ENCODE results near the gene PPIG. TPM values are rescaled to one million over a fixed set of nuclear protein-coding genes. Genes with fewer than 3 reads are reported as not detected.

Gene PPIG
- total and polyA plus RNA-seq, 2 of the 4 experiments (the other 2 are of a cell fraction) = 10.4 to 16.7 TPM

DNA sequence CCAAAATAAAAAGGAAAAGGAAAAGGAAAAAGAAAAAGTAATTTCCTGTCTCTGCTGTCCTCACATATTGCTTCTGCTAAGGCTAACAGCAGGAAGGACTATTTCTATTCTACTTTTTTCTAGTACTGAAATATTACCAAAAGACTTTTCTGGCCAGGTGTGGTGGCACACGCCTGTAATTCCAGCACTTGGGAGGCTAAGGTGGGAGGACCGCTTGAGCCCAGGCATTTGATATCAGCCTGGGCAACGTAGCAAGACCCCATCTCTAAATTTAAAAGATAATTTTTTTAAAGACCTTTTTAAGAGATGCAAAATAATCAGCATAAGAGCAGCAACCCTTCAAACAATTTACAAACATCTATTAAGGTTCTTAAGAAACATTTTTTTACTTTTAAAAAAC, 41.7 kb upstream of the PPIG start:
- CTCF ChIA-PET = no interaction called here
- H3K4me1 ChIP-seq (ENCODE audit: control insufficient read depth, insufficient read depth, low read length) = no peaks in the 10 kb centered on the region
- no peak for DNase-seq
- H4K5ac ChIP-seq (ENCODE audit: low read depth, low read length) = no peak overlapping the region
- no peak overlapping the region for H2AFZ ChIP-seq (replicated peaks; ENCODE audit: low read length, poor library complexity)
- H2BK120ac ChIP-seq (ENCODE audit: low read depth, low read length) = no peak overlapping the region
- in situ Hi-C loops (cut with MboI; ENCODE audit: low sequenced_read_pairs) = no loop called here
- H3K4ac ChIP-seq (ENCODE audit: low read depth, low read length) = no peak overlapping the region
- H3K9ac ChIP-seq (ENCODE audit: low read depth, low read length) = no peak overlapping the region
- H3K9me1 ChIP-seq (ENCODE audit: insufficient read depth, low read length) = no peaks in the 10 kb centered on the region
- no peak for ATAC-seq (ENCODE audit: low read depth)
- H3K23ac ChIP-seq (ENCODE audit: low read depth, low read length) = no peak overlapping the region
- H2BK15ac ChIP-seq (ENCODE audit: low read depth, low read length) = no peak overlapping the region
- no peak overlapping the region for H3K4me3 ChIP-seq (ENCODE audit: insufficient read depth, low read depth, low read length)
- H3K14ac ChIP-seq (replicated peaks; ENCODE audit: low read depth, low read length) = no peak overlapping the region
- no TSS peak for BruUV-seq (replicated peaks)
- no peaks in the 10 kb centered on the region for H3K79me1 ChIP-seq (ENCODE audit: low read depth in 1 of 2, low read length in 2 of 2)
- no peaks in the 10 kb centered on the region for H3K27me3 ChIP-seq (ENCODE audit: control insufficient read depth, insufficient read depth, low read length)
- no peak overlapping the region for H4K91ac ChIP-seq (ENCODE audit: insufficient read depth, low read depth, low read length)
- H3K4me2 ChIP-seq (ENCODE audit: low read depth, low read length) = no peak overlapping the region
- POLR2A ChIA-PET (ENCODE audit: unreplicated experiment) = no interaction called here
- WGBS, 2 experiments (ENCODE audit: extremely low coverage in 2 of 2, insufficient read length in 1 of 2) = no CpG with 5 or more reads among the region's 3 CpGs
- no peak overlapping the region for H3K27ac ChIP-seq (ENCODE audit: insufficient read depth, low read length)
- H2AK5ac ChIP-seq (ENCODE audit: low read depth, low read length) = no peak overlapping the region
- no peaks in the 10 kb centered on the region for H3K9me3 ChIP-seq (ENCODE audit: control insufficient read depth, insufficient read depth, low read length)
- no peak overlapping the region for H4K8ac ChIP-seq (ENCODE audit: low read depth in 2 of 2, low read length in 2 of 2)
- H3K18ac ChIP-seq (ENCODE audit: low read depth, low read length) = no peak overlapping the region
- peaks cover 8% of the 10 kb centered on the region; the same call in 1 of the 2 replicates for H3K36me3 ChIP-seq (ENCODE audit: control insufficient read depth, insufficient read depth, low read length)
- intact Hi-C loops (cut with micrococcal nuclease) = no loop called here
- dilution Hi-C loops (cut with HindIII; ENCODE audit: low sequenced_read_pairs, unreplicated experiment) = no loop called here
- TF ChIP-seq FOS (IDR thresholded peaks at IDR 0.05; ENCODE audit: low read depth, low read length) (no peak), USF2 (IDR thresholded peaks at IDR 0.05; ENCODE audit: low read depth, low read length) (no peak), RAD21 (IDR thresholded peaks at IDR 0.05; ENCODE audit: low read length) (no peak), SMC3 (IDR thresholded peaks at IDR 0.05; ENCODE audit: low read depth, low read length) (no peak), CEBPB (IDR thresholded peaks at IDR 0.05; ENCODE audit: low read depth, low read length) (no peak), CHD1 (IDR thresholded peaks at IDR 0.05; ENCODE audit: low read depth, low read length) (no peak), RFX5 (IDR thresholded peaks at IDR 0.05; ENCODE audit: low read depth, low read length) (no peak), MAZ (IDR thresholded peaks at IDR 0.05; ENCODE audit: borderline replicate concordance, low read depth, low read length) (no peak), MXI1 (IDR thresholded peaks at IDR 0.05; ENCODE audit: borderline replicate concordance, low read depth, low read length) (no peak), RCOR1 (IDR thresholded peaks at IDR 0.05; ENCODE audit: insufficient replicate concordance, low read length) (no peak), POLR2A (IDR thresholded peaks at IDR 0.05; ENCODE audit: low read depth, low read length) (no peak), MAFK (IDR thresholded peaks at IDR 0.05; ENCODE audit: low read depth, low read length) (no peak), ELK1 (IDR thresholded peaks at IDR 0.05; ENCODE audit: borderline replicate concordance, low read depth, low read length) (no peak), BHLHE40 (IDR thresholded peaks at IDR 0.05; ENCODE audit: low read depth, low read length) (no peak)
- TF ChIP-seq, protein P1, sequence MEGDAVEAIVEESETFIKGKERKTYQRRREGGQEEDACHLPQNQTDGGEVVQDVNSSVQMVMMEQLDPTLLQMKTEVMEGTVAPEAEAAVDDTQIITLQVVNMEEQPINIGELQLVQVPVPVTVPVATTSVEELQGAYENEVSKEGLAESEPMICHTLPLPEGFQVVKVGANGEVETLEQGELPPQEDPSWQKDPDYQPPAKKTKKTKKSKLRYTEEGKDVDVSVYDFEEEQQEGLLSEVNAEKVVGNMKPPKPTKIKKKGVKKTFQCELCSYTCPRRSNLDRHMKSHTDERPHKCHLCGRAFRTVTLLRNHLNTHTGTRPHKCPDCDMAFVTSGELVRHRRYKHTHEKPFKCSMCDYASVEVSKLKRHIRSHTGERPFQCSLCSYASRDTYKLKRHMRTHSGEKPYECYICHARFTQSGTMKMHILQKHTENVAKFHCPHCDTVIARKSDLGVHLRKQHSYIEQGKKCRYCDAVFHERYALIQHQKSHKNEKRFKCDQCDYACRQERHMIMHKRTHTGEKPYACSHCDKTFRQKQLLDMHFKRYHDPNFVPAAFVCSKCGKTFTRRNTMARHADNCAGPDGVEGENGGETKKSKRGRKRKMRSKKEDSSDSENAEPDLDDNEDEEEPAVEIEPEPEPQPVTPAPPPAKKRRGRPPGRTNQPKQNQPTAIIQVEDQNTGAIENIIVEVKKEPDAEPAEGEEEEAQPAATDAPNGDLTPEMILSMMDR (conservative IDR thresholded peaks at IDR 0.05; ENCODE audit: low read depth, low read length) = no peak
- H4K20me1 ChIP-seq (ENCODE audit: insufficient read depth, low read length) = no peaks in the 10 kb centered on the region
- no peak overlapping the region for H2BK5ac ChIP-seq (ENCODE audit: low read depth, low read length, poor library complexity, severe bottlenecking)
- no peak overlapping the region for H2BK20ac ChIP-seq (ENCODE audit: low read depth, low read length)
- H2AK9ac ChIP-seq (replicated peaks; ENCODE audit: low read depth, low read length, poor library complexity) = no peak overlapping the region
- no peak overlapping the region for H3K56ac ChIP-seq (ENCODE audit: extremely low read depth, insufficient read depth, low read length)
